ENCODE results near the gene TBC1D7.

Gene TBC1D7

DNA sequence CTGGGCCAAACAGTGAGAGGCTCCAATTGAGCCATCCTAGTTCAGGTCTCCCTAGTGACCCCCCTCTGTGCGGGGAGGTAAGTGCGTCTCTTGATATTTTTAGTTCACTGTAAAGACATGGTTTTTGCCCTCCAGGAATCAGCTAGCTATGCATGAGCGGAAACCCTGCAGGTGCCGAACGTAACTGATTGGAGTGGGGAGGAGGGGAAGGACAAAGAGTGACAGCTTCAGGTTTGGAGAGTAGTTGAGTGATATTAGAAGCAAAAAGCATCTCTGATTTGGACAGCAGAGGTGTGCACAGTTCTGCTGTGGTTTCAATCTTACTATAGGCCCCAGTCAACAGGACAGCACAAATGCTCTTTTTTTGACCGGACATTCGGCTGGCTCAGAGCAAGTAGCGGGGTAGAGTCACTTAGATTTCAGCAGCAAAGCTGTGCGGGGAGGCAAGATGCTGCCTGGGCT is 31.8 kb downstream of the TBC1D7 start:
- no peak for DNase-seq (ENCODE audit: low read depth in 1 of 2, low spot score in 1 of 2)

DNA sequence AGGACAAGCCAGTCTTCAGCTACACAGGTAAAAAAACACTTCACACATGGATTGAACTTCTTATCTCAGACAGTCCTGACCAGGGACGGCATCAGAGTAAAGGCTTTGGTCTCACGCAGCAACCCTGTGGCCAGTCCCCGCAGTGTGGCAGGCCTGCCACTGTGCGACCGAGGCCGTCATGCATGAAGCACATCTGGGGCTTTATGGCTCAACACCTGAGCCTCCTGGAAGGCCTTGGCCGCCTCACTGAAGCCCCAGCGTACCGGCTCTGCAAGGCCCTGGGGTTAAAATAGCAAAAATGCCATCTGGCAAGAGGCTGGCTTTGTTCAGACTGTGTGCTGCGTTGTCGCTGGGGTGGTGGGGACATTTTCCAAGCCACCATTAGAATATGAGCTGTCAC is 32.8 kb downstream of the TBC1D7 start:
- no peak for DNase-seq (ENCODE audit: low read depth in 1 of 2, low spot score in 1 of 2)

GRCh38 chr6:13294499-13295069 is 33.8 kb downstream of the TBC1D7 start:
- DNase-seq (ENCODE audit: low read depth in 1 of 2, low spot score in 1 of 2), result no peak

DNA sequence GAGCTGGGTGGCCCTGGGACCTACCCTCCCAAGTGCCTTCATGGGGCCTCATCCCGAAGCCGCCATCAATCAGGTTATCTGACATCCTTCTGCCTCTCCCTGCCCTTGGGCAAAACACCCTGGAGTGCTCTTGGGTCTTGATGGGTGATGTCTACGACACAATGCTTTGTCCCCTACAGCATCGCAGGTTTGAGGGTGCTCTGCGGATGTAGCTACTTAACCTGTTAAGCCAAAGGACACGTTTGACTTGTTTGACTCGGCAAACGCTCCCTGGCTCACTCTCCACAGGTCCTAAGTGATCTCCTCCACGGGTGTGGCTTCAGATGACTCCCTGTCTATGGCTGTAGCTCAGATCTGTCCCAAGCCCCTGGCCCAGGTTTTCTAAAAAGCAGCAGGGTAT is 35.6 kb downstream of the TBC1D7 start:
- DNase-seq (ENCODE audit: low read depth in 1 of 2, low spot score in 1 of 2), result no peak

DNA sequence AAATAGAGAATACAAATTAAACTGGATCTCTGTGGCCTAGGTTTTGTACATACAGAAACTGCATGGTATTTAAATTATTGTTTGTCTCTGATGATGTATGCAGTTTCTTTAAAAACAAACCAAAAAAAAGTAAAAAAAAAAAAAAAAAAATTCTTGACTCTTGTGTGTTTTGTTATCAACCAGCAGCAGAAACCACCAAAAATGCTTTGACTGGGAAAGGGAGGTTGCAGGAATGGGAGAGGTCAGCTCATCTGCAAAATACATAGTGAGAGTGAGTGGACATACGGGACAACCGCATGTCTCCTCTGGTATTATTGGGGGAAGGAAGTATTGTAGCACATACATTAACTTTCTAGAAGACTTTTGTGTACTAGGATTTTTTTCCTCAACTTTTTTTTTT is 38.0 kb downstream of the TBC1D7 start:
- no peak for DNase-seq (ENCODE audit: low read depth in 1 of 2, low spot score in 1 of 2)

DNA sequence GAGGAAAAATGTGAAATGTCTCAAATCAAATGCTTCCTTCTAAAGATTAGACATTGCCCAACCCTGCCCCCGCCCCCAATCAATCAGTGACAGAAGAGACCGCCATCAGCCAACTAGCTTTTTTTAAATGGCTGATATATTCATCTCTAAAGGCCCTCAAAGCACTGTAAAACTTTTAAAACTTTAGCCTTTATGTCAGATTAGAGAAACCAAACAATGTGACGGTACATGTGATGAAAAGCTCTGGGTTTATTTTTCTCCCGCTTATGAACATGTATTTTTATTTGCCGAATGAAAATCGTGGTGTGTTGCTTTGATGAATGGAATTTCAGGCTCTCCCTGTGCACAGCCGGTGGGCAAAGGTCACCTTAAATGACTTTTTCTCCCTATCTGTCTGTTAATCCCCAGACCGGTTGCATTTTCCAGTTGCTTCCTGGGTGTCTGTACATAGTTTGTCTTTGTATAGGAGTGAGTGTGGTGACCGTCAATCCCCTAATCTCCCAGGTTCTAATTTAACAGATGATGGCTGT is 38.5 kb downstream of the TBC1D7 start:
- DNase-seq (ENCODE audit: low read depth in 1 of 2, low spot score in 1 of 2), result no peak

GRCh38 chr6:13288969-13289391 is 39.4 kb downstream of the TBC1D7 start:
- DNase-seq (ENCODE audit: low read depth in 1 of 2, low spot score in 1 of 2), result no peak

DNA sequence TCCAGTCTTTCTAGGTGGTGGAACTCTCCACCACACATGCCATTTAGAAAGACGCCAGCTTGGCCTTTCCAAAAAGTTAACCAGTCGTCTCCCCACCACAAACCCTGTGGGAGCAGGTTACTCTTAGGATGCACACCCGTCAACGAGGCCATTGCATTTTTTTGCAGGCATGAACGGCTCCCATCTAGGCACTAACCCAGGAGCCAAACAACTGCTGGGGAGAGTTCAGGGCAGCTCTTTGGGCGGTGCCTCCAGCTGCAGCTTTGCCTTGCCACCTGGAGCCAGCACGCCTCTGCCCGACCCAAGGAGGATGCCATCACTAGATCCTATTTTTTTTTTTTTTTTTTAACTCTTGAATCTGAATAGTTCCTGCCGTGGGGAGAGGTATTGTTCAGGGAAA is 39.9 kb downstream of the TBC1D7 start:
- DNase-seq (ENCODE audit: low read depth in 1 of 2, low spot score in 1 of 2), result no peak

DNA sequence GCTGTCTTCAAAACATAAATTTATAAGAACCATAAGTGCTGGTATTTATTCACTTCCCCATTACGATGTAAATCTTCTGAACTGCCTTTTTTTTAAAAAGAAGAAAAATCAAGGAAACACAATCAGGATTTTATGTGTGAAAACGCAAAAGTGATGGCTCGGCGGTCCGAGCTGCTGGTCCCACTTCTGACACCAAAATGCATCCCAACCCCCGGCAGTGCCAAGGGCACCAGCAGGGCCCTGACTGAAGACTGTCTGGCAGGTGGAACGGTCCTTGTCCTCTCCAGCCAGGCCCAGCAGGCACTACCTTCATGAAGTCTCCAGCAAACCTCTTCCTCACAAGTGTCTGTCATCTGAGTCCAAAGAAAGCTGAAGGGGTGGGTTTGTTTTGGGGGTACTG is 41.2 kb downstream of the TBC1D7 start:
- DNase-seq (ENCODE audit: low read depth in 1 of 2, low spot score in 1 of 2), result no peak

DNA sequence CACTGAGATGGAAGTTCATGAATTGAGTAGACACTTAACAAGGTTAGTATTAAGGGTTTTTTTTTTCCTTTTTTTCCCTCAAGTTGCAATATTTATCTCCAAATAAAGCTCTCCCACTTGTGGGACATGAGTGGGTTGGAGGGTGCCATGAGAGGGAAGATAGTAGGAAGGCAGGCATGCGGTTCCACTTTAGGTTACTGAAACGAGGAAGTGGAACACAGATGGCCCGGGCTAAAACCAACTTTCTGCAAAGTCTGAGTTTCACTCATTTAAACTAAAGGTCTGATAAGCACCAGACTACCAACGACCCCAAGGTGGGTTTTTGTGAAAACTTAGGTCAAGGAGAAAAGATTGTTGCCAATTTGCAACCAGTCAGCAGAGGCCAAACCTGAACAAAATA is 42.2 kb downstream of the TBC1D7 start:
- DNase-seq (ENCODE audit: low read depth in 1 of 2, low spot score in 1 of 2), result no peak

DNA sequence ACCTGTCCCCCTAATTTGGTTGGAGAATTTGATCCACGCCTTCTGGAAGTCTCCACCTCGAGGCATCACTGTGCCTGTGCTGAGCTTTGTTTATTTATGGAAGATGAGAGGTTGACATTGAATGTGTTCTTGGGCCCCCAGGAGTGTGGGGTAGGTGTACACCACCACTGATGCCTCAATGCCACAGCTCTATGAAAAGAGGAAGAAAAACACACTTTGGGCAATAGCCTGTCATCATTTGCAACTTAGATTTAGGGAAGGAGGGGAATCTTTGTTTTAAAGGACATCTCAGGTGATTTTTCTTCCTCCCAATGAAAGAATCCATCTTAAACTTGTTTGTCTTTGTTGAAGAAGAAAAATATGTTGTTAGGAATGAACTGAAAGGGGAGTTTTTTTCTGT is 42.6 kb downstream of the TBC1D7 start:
- no peak for DNase-seq (ENCODE audit: low read depth in 1 of 2, low spot score in 1 of 2)

GRCh38 chr6:13284646-13285045 is 43.7 kb downstream of the TBC1D7 start:
- DNase-seq (ENCODE audit: low read depth in 1 of 2, low spot score in 1 of 2), result no peak

DNA sequence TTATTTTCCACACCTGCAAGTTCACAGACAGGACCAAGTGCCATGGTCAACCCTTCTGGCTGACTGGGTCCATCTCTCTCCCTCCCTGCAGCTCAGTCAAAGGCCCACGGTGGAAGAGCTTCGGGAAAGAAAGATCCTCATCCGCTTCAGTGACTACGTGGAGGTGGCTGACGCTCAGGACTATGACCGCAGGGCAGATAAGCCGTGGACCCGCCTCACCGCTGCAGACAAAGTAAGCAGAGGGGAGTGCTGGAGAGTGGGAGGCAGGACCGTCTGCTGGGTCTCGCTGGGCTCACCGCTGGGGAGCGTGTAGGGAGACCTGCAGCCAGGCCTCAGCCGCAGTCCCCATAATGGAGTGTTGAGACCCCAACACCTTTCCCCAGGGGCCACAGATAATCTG is 45.0 kb downstream of the TBC1D7 start:
- DNase-seq (ENCODE audit: low read depth in 1 of 2, low spot score in 1 of 2), result no peak

DNA sequence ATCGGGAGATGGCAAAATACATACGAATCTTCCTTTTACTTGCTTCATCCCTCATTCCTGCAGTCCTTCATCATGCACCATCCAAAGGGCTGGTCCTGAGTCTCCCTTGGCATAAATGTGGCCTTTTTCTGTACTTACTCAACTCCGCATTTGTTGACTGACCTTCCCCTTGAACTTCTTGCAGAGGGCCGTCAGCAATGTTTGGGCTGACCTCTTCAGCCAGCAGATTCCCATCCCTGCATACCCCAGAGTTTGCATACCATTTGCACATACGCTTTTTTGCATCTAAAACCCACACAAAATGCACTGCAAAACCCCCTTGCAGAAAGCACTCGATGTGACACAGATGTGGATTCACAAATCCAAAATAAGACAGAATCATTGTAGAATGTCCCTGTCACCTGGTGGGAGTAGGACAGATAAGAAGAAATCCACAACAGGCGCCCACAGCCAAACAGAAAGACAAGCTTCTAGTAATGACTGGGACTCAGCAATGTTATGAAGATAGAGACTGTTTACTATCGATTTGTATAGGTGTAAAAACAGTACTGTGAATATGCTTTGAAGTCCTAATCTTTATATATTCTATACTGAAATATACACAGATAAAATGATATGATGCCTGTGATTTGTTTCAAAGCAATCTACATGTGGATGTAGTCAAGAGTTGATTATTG is 45.8 kb downstream of the TBC1D7 start:
- DNase-seq (ENCODE audit: low read depth in 1 of 2, low spot score in 1 of 2), result no peak

DNA sequence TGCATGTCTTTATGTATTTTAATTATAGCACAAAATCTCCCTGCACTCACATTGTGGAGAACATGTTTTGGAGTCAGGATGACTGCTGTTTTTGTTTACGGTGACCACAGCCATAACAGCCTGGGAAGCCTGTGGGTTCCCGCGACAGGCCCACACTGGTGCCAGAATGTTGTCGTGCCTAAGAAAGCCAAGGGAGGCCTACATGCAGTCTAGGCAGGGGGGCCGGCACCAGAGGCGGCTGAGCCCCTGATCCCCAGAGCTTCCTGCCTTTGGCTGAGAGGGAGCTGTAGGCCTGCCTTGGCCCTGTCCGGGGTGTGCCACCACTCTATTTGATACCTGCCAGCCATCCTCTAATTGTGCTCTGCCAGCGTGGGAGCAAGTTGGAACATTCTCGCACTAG is 46.7 kb downstream of the TBC1D7 start:
- no peak for DNase-seq (ENCODE audit: low read depth in 1 of 2, low spot score in 1 of 2)

GRCh38 chr6:13280254-13280653 is 48.1 kb downstream of the TBC1D7 start:
- DNase-seq (ENCODE audit: low read depth in 1 of 2, low spot score in 1 of 2), result no peak

DNA sequence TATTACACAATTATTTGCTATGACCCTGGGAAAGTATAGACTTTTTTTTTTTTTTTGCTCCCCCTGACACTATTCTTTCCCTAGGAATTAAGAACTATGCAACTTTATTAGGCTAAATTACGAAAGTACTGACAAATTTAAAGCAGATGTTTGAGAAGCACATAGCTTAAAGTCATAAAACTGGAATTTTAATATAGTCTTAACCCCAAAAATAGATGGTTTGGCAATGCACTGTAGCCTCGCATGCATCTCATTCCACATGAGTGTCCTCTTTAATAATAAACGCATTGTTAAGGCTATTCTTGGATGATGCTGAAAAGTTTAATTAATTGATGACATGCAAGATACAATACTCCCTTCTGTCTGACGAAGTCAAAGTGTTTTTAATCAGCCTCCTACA is 49.3 kb downstream of the TBC1D7 start:
- no peak for DNase-seq (ENCODE audit: low read depth in 1 of 2, low spot score in 1 of 2)

DNA sequence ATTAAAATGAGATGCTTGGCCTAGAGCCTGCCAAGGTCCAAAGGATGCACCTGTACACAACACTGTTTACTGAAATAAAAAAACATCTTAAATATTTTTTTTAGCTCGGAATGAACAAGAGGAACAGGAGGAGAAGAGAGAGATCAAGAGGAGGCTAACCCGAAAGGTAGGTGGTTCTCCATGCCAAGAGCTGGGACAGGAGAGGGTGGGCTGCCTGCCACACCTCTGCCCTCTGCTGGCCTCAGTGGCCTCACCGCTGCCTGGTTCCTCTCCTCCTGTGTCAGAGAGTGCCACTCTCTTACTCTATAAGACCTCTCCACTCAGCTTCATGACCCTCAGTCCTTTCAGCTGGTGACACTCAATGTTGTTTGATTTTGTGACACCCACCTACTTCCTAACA is 50.2 kb downstream of the TBC1D7 start:
- no peak for DNase-seq (ENCODE audit: low read depth in 1 of 2, low spot score in 1 of 2)

- DNase-seq (ENCODE audit: low read depth in 1 of 2, low spot score in 1 of 2), result no peak
Observed at GRCh38 chr6:13277231-13277630, 51.1 kb downstream of the TBC1D7 start.

- DNase-seq (ENCODE audit: low read depth in 1 of 2, low spot score in 1 of 2), result no peak
Observed at GRCh38 chr6:13275435-13275989, 52.8 kb downstream of the TBC1D7 start.

DNA sequence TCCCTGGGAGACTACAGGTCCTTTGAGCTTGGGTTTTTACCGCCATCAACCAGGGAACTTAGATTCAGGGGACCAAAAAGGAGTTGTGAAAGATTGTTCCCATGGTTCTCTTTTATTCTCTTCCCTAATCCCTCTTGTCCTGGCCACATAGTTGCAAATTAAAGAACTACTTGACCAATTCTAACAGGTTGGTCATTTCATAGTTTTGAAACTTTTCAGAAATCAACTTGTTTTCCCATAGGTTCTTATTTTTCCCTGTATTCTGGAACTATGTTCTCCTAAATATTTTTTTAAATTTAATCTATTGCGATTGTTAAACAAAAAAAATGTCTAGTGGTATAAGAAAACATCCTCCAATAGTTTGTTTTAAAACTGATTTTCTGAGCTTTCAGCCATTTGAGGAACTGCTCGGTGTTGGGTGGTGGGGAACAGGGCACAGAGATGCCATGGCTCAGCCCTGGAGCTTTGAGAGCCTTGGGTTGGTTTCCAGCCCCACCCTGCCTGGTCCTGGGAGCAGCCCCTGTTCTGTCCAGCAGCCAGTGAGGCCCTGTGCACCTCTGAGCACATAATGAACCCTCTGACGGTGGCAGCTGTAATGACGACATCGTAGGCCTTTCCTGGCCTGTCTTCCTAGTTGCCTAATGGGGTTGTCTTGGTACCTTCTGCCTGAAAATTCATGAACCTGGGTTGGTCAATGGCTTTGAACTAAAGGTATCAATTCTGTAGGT is 53.5 kb downstream of the TBC1D7 start:
- no peak for DNase-seq (ENCODE audit: low read depth in 1 of 2, low spot score in 1 of 2)

All from stimulated activated CD4-positive, alpha-beta T cell treated with anti-CD3 and anti-CD28 coated beads, Interleukin-15, amount 100 ng/mL, for 1 hour (primary cell).